Measurements from ENCODE around the gene FCN3. TPM values are rescaled to one million over a fixed set of nuclear protein-coding genes. Genes with fewer than 3 reads are reported as not detected.
A peak's percentile ranks its signal among the peaks of the same experiment; 100 is the strongest.

The FCN3 gene
- total RNA-seq, 1 donor from 2014 or later: 2.4 TPM

DNA sequence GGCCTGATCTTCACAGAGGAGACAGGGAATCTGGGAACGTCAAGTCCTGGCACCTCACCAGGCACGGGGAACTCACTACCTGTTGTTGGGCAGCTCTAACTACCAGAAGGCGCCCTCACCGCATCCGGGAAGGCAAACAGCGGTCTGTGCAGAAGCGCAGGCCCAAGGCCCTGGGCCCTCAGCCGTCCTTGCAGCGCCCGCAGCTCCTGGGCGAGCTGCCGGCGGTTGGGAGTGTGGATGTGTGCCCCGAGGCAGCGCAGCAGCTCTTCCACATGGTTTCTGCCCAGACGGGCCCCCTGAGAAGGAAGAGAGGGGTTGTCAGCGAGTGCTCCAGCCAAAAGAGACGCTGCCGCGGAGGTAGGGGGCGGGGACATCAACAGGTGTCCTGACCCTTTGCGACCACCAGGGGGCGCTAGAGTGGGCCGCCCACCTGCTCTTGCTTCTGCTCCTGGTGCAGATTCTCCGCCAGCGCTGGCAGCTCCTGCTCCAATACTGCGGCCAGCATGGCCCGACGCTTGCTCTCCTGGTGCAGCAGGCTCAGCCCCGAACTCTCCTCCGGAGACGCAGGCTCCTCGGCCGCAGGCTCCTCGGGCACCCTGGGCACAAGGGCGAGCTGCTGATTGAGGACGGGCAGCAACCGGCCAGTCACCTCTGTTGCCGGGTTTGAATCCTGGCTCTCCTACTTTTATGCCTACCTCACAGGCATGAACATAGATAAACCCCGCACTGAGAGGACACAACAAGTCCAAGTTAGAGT, 17.2 kb downstream of the FCN3 start:
- peak; percentile 65 for ATAC-seq

GRCh38 chr1:27356619-27357280, 17.9 kb downstream of the FCN3 start:
- peak; percentile 72 for ATAC-seq

GRCh38 chr1:27356277-27356618, 18.4 kb downstream of the FCN3 start:
- no peak for ATAC-seq

- ATAC-seq: no peak
Observed at GRCh38 chr1:27355683-27356082, 18.9 kb downstream of the FCN3 start.

- ATAC-seq: no peak
Observed at GRCh38 chr1:27353629-27354028, 21.0 kb downstream of the FCN3 start.

DNA sequence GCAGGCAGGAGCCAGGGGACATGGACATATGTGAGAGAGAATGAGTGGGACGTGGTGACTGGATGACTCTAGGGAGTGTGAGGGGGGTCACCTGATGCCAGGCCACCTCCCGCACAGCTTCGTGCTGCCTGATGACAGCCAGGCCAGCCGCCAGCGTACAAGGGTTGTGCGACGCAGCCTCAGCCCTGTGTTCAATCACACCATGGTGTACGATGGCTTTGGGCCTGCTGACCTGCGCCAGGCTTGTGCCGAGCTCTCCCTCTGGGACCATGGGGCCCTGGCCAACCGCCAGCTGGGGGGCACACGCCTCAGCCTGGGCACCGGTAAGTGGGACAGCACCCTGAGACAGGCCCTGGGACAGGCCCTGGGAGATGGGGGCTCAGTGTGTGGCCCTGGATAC, 21.5 kb downstream of the FCN3 start:
- ATAC-seq: no peak

DNA sequence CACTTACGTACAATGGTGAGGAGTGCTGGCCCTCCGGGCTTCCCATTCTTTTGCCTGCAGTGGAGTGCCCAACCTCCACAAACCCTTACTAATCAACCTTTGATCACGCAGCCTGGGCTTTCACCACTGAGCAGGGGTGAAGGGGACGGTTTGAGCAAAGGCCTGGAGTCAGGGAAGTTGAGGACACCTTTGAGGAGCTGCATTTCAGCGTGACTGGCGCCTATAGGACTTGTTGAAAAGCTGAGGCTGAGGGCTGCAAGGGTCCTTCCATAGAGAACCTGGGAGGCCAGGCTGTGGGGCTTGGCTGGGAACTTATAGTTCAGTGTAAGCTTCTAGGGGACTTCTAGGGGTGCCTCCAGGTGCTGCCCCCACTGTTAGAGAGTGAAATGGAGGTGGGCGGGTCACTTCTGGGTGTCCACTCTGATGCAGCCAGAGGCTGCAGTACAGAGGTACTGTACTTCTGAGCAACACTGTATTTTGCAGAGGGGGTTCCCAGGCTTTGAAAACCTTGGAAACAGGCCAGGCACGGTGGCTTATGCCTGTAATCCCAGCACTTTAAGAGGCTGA, 23.0 kb downstream of the FCN3 start:
- ATAC-seq: no peak

DNA sequence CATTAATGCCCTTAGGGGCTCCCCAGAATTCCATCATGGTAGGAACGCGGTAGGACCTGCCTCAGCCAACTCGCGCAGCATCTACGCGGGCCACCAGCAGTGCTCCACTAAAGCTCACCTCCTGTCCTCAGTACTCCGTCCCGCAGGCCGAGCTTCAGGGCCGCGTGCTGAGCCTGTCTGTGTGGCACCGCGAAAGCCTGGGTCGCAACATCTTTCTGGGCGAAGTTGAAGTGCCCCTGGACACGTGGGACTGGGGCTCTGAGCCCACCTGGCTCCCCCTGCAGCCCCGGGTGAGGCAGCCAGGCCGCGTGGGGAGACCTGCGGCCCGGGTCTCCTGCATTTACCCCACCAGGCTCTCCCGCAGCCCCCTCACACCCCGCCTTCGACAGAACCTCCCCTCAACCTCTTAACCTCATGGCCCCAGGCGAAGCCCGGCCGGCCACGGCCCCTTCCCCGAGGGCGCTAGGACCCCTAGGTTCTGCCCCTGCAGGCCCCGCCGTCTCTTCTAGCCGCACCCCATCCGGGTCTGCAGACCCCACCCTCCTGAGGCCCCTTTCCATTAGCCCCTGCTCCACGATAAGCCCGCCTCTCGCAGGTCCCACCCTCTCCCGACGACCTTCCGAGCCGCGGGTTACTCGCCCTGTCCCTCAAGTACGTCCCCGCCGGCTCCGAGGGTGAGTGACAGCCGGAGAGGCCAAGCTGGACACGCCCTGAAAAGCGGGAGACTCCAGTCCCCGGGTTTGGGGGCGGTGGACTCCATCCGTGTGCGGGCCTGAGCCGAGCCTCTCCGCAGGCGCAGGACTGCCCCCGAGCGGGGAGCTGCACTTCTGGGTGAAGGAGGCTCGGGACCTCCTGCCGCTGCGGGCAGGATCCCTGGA, 23.7 kb downstream of the FCN3 start:
- peak; percentile 0 for ATAC-seq

DNA sequence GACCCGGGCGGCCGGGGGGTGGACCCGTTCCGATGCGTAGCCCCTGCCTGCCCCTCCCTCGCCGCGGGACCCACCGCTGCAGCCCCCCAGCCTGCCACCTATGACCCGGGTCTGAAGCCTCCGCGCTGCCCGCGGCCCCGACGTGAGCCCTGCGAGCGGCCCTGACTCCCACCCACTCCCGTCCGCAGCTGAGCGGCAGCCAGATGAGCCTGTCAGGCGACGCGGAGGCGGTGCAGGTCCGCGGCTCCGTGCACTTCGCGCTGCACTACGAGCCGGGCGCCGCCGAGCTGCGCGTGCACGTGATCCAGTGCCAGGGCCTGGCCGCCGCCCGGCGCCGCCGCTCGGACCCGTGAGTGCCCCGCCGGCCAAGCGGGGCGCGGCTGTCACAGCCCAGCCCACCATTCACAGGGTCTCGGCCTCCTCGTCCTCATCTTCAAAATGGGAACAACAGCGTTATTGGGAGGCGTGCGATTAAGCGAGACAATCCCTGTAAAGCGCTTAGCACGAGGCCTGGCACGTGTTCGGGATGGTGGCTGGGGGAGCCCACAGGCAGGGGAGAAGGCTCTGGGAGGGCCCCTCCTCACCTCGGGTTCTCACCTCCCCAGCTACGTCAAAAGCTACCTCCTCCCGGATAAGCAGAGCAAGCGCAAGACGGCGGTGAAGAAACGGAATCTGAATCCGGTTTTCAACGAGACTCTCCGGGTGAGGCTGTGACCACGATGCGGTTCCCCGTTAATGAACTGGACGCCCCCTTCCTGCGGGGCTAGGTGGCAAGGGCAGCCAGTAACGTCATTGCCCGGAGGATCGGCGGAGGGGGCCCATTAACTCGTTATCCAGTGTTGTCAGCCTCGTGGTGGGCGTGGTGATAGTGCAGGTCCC, 24.6 kb downstream of the FCN3 start:
- ATAC-seq: peak; percentile 61

DNA sequence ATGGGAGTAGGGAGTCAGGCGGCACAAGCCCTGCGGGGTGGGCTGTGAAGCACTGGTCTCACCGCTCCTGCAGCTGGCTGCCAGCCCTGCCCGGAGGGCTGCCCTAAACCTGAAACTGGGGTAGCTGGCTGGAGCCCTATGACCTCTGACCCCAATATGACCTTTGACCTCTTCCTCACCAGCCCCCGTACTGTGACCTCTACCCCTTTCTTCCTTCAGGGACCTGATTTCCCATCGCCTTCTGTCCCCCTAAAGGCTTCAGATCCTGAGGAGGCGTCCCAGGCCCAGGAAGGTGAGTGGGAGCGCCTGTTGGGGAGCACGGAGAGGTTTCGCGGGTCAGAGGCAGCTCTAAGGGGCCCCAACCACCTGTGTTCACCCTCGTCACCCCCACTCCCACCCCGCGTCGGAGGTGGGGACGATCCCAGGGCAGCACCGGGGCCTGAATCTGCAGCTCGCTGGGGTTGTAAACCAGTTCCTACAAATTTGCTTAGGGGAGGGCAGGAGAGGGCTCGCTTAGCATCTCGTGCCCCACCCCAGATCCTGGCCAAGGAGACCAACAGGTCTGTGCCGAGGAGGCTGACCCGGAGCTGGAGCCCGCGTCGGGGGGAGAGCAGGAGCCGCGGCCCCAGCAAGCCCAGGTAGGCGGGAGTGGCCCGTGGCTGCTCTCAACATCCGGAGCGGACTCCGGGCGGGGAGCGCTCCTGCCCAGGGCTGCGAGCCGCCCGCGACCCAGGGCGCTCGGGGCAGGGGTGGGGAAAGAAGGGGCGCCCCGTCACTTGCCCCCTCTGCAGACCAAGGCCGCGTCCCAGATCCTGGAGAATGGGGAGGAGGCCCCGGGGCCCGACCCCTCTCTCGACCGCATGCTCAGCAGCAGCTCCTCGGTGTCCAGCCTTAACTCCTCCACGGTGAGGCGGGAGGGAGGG, 25.5 kb downstream of the FCN3 start:
- peak; percentile 81 for ATAC-seq

DNA sequence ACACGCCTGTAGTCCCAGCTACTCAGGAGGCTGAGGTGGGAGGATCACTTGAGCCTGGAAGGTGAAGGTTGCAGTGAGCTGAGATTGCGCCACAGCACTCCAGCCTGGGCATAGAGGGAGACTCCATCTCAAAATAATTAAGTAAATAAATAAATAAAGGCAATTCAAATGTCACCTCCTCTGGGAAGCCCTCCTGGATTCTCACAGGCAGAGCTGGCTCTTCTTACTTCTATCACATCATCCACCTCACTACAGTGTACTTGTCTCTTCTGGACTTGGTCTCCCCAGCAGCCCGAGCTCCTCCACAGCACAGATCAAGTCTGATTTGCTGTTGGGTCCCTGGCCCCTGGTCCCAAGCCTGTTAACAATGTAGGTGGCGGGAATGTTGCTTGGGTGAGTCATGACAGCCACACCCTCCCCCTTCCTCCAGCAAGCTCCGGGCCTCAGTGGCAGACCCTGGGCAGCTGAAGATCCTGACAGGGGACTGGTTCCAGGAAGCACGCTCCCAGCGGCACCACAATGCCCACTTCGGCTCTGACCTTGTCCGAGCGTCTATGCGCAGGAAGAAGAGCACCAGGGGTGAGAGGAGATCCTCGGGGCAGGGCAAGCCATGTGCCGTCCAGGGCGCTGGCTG, 27.5 kb downstream of the FCN3 start:
- ATAC-seq: no peak

DNA sequence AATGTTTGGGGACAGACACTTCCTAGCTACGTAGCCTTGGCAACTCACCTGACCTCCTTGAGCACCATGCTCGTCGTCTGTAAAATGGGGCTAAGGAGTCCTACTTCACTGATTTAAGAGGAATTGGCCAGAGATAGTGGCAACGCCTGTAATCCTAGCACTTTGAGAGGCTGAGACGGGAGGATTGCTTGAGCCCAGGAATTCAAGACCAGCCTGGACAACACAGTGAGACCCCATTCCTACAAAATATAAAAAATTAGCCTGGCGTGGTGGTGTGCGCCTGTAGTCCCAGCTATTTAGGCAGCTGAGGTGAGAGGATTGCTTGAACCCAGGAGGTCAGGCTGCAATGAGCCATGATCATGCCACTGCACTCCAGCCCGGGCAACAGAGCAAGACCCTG, 28.3 kb downstream of the FCN3 start:
- no peak for ATAC-seq

GRCh38 chr1:27345272-27345671, 29.4 kb downstream of the FCN3 start:
- ATAC-seq: no peak

DNA sequence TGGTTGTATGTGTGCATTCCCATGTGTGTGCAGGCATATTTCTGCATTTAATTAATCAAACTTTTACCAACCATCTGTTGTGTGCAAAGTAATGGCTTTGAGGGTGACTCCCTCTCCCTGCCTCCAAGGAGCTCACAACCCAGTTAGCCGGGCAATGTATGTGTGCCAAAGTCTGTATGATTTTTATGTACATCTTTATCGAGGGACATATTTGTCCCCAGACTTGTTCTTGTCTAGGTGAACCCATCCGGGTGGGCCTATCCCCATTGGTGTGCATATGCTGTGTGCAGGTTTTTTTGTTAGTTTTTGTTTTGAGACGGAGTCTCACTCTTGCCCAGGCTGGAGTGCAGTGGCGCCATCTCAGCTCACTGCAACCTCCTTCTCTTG, 31.0 kb downstream of the FCN3 start:
- ATAC-seq: no peak

- ATAC-seq: peak; percentile 81
Observed at GRCh38 chr1:27342778-27343638, 31.6 kb downstream of the FCN3 start.

- ATAC-seq: peak; percentile 47
Observed at GRCh38 chr1:27342391-27342777, 32.2 kb downstream of the FCN3 start.

GRCh38 chr1:27341525-27342252, 32.9 kb downstream of the FCN3 start, which contains the start of gene SYTL1:
TSS of gene SYTL1 (plus strand) at chr1:27342022. CDS start at chr1:27345335, 3,313 bp downstream.
- ATAC-seq: peak; percentile 66

GRCh38 chr1:27339213-27339612, 35.4 kb downstream of the FCN3 start:
- ATAC-seq: no peak

- ATAC-seq: no peak
Observed at GRCh38 chr1:27338751-27339150, 35.9 kb downstream of the FCN3 start.
